ENCODE measurements around the gene PGAP1.
A peak's percentile ranks its signal among the peaks of the same experiment; 100 is the strongest.

Gene PGAP1

DNA sequence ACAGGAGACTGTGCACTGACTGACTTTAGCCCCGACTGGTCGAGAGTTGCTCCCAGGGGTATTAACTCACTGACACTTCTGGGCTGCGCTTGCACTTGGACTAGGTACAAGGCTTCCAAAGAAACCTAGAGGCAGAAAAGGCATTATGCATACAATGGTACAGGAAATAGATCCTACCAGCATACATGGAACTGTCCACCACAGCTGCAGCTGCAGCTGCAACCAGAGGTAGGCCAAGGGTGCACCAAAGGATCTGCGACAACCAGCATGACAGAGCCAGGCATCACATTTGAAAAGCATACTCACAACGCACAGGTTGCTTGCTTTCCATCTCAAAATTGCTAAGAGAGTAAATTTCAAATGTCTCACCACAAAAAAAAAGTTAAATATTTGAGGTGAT, 22.6 kb upstream of the PGAP1 start:
- no peak for DNase-seq

DNA sequence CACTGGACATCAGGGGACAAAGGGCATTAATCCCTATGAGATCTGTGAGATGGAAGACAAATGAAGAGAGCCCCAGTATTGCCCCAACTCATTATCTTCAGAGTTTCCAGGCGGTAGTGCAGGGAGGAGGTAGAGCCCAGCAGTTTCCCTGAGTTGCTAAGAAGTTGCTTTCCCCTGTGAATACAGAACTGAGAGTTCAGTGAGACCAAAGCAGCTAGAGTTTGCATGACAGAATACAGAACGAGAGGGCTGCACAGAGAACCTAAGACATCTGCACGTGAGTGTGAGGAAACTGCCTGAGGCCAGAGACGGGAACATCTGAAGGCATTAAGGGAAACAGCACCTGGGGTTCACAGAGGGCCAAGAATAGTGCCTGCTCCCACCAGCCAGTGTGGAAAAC, 18.1 kb upstream of the PGAP1 start:
- no peak for DNase-seq

DNA sequence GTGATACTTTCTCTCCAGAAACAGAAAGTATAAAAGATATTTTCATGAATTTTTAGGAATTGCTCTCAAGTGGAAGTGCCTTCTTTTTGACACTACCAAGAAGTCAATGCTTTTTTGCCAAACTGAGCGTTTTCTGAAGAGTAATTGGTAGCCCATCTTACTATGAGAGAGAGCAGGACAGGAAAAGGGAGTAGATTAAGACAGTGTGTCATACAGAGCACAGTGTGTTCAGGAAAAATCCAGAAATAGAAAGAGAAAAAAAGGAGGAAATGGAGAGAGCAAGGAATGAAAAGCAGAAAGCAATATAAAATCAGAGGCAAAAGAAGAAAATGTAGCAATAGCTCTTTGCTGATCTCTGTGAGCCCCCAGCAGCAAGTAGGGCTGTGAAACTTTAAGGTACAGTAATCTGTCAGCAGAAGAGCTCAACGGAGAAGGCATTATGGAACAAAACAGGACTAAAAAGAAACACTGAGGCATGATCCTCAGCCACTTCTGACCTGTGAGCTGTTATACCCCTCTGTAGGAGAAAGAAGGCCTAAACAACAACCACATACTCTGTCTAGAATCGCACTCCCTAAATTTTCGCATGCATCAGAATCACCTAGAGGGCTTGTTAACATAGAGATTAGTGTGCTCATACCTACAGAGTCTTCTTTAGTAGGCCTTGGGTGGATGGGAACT, 15.0 kb upstream of the PGAP1 start:
- no peak for DNase-seq

DNA sequence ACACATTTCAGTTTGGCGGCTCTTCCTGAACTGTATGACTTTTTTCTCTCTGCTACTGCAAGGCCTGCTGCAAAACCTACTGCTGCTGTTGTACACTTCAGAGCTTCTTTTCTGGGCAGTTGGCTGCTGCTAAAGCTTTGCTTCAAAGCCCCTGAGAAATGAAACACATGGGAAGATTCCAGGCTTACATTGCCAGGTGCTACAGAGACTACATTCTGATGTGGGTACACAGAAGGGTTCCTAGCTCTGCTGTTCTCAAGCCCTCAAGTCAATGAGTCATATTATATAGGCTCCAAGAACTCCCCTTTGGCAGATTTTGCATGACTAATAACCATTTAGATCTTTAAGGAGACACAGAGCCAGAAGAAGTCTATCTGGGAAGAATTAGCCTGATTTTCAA, 12.9 kb upstream of the PGAP1 start:
- no peak for DNase-seq

DNA sequence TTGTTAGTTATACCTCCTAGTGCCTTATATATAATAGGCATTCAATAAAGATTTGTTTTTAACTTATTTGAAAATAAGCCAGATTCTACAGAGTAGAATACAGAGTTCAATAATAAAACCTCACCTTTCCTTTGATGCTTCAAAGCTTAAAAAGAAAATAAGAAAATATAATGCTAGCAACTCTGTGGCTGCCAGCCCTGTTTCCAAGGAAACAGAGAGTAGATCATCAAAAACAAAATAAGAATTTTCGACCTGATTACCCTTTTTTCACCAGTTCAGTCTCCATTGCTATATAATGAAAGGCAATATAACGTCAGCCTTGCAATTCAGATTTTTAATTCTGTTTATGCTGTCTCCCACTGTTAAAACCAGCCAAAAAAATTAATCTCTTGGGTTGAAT, 8.9 kb upstream of the PGAP1 start:
- DNase-seq = no peak

DNA sequence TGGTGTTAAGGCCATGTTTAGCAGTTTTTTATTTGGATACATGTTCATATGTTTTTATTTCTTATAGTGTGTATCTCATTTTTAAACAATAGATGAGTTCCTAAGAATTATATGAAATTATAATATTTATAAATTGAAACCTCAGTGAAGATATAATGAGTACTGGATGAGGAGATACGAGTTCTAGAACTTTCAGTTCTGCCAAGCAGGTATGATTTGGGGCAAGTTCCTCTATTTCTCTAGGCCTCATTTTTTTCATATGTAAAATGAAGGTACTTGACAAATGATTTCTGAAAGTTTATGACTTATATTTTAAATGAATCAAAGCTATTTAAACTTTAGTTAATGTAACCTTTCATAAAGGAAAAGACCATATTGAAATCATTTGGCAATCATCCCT, 8.2 kb upstream of the PGAP1 start:
- no peak for DNase-seq

DNA sequence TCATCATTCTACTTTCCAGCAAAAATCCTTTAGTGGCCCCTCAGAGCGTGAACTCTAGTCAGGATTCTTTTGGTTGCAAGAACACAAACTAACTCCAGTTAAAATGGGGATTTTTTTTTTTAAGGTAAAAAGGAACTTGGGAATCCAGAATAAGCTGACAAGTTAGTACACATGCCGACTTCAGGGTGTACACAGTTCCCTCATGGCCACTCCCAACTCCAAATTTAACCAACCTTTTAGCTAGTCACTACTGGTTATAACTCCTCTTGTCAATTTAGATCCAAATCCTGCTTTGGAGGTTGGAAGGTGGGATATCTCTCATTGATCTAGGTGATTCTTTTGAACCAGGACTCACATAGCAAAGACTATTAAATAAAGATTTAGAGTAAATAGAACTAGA, 5.0 kb upstream of the PGAP1 start:
- DNase-seq = no peak

DNA sequence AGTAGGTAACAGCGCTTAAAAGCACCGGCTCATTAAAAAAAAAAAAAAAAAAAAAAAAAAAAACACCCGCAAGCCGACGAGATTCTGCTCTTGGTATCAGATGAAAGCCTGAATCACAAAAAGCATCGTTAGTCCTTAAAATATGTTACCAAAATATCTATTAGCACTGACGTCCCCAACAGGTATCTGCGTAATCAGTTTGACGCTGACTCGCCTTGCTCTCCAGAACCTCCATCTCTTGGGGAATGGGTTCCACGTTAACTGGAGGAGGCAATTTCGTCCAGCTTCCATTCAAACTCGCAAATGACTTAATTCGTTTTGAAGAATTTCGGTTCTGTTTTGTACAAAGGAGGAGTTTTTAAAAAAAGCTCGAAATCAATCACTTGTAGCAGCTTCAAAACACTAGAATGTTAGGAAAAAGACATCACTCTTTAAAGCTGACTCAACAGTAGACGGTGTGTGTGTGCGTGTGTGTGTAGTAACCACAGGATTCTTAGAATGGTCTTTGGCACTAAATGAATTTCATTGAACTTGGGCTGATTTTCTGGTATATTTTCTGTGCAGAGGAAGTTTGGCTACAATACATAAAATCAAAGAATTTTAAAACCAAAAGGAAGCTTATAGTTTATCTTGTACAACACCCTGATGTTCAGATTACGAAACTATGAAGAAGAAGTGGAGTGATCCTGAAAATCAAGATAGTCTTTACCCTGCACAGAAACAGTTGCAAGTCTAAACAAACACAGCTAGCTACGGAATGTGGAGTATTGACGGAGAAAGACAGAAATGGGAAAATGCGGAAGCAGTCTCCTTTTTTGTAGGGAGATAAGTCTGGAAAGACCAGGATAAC, 1.1 kb upstream of the PGAP1 start:
- peak; percentile 20 for DNase-seq

DNA sequence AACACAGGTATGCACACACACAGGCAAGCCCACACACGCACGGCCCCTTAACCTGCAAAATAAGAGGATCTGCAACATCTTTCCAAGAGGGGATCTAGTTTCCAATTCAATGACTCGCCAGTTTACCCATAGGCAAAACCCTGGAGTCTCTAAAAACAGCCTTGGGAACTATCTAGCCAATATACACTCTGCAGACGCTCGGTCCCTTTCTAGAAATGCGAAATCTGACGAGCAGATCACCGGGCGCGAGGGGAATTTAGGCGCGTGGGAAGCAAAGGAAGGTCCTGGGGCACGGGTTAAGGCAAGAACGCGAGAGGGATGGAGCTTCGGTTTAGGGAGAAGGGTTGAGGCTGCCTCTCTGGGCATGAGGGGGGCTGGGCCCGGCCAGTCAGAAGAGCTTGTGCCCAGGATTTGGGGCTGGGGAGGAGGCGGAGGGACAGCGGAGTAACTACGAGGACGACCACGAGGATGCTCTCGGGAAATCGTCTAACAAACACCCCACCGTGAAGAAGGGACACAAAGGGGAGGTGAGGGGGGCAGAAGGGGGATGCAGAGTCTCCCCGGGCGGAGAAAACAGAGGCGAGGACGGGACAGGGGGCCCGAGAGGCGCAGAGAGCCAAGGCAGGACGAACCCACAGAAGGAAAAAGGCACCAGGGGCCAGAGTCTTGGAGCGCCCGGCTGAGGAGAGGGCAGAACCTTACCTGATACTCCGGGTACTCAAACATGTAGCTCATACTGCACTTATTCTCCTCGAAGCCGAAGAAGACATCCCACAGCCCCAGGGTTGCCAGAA, 542 bp downstream of the PGAP1 start:
- DNase-seq = no peak

DNA sequence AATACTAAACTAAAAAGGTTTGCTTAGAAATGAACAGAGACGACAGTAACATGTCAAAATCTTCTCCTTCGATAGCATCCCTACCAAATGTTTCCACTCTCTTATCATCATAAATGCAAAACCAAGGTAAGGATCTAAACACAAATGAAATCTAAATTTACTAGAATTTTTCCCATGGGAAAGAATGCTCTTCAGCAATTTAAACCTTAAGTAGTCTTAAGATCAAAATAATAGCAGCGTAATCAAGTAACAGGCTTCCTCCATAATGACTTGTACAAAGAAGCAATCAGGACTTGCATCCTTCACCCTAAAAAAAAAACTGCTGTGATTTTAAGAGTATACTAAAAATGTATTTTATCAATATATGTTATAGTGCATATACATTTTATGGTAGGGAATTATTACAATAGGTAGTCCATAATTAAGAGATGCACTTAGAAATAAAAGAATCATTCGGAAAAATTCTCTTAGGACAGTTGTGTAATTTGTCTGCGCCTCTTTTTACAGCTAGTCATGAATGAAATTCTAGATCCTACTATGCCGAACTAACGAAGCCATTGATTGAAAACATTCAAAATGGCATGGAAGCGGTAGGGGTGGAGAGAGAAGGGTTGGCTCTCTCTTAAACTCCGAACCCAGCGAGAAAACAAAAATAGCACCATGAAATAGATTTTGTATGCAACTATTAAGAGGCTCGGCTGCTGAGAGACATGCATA, 1.3 kb downstream of the PGAP1 start:
- peak; percentile 81 for DNase-seq

DNA sequence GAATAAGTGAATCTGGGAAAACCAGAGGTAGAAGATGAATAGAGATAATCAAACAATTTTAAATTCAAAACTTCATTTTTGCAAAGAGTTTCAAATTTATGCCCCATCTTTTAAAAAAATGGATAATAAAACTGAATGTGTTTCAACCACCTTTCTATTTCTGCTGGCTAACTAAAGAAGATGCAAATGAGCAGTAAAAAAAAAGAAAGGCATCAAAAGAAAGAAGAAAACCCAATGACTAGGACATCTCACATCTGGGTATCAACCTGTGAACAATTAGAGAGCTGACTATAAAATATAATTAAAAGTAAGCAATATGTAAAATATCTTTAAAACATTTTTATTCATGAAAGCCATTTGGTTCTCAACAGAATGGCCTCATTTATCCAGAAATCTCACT, 2.5 kb downstream of the PGAP1 start:
- DNase-seq = no peak

DNA sequence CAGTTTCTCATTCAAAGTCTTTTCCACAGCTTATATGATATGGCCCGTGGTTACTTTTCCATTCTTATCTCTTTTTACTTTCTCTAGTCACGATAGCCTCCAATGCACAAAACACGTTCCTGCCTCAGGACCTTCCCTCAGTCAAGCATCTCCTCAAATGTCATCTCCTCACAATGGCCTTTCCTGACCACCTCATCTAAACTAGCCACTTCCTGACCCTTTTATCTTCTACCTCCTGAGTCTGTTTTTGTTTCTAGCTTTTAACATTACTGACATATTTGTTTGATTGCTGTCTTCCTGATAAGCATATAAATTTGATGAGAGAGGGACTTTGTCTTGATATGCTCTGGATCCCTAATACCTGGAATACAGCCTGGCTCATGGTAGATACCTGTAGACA, 7.6 kb downstream of the PGAP1 start:
- DNase-seq = no peak

DNA sequence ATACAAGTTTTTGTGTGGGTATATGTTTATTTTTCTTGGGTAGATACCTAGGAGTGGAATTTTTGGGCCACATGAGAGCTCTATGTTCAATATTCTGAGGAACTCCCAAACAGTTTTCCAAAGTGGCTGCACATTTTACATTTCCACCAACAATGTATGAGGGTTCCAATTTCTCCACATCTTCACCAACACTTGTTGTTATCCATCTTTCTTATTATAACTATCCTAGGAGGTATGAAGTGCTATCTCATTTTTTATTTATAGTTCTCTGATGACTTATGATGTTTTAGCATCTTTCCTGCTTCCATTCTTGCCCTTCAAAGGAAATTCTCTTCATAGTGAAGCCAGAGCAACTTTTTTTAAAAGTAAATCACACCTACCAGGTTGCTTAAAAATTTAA, 8.7 kb downstream of the PGAP1 start:
- no peak for DNase-seq

DNA sequence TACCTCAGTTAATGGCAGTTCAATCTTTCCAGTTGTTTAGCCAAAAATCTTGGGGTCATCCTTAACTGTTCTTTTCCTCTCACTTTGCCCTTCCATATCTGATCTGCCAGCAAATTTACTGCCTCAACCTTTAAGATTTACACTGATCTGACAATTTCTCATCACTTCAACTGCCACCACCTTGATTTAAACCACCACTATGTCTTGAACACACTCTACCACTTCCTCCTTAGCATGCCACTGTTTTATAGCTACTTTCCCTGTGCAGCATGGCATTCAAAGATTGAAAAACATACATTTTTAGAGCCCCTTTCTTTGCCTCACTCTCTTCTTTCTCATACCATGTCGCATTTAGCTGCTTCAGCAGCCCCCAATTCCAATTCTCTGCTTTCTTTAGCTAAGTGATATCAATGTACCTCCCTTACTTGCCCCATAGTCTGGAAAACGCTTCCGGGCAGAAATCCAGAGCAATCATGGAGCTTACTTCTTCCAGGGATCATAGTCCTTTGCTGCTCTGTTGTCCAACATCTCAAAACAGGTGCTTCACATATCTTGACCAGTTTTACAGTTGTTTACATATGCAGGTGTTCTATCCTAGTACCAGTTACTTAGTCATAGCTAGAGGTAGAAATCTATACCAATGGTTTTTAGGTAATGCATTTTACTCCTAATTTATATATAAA, 10.9 kb downstream of the PGAP1 start:
- no peak for DNase-seq

DNA sequence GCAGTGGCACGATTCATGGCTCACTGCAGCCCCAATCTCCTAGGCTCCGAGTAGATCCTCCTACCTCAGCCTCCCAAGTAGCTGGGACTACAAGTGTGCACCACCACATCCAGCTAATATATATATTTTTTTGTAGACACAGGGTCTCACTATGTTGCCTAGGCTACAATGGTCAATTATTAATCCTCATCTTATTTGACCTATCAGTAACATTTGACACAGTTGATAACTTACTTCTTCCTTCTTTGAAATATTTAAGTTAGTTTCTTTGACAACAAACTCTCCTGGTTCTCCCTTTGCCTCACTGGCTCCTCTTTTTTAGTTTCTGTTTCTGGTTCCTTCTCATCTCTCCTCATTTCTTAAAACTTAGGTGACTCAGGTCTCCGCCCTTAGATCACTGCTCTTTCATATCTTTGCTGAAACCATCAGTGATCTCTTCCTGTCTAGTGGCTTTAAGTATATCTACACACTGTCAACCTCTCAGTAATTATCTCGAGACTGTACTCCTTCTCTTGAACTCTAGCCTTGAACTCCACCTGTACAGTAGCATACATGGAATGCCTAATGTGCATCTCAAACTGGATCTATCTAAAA, 11.5 kb downstream of the PGAP1 start:
- no peak for DNase-seq

DNA sequence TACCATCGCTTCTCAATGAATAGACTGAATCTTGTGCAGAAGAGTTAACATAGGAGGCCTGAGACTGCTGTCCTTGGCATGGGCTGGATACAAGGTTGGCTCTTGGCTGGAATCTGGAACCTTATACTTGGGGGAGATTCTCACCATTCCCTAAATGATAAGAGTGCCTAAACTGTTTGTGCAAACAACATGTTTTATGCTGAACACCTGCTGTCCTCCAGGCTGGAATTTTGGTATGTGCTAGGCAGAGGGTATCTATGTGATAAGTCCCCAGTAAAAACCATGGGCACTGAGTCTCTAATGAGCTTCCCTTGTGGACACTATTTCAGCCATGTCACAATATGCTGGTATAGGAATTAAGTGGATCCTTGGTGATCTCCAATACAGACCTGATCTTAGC, 12.8 kb downstream of the PGAP1 start:
- DNase-seq = no peak

DNA sequence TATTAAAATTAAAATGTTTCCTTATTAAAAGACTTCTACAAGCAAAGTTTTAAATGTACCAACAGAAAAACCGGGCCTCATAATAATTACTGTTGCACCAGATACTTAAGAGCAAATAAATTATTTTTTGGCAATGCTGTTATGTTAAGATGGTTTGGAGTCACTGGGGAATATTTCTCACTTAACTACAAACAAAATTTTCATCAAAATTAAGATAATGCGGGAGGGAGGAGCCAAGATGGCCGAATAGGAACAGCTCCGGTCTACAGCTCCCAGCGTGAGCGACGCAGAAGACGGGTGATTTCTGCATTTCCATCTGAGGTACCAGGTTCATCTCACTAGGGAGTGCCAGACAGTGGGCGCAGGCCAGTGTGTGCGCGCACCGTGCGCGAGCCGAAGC, 21.1 kb downstream of the PGAP1 start:
- peak; percentile 13 for DNase-seq

DNA sequence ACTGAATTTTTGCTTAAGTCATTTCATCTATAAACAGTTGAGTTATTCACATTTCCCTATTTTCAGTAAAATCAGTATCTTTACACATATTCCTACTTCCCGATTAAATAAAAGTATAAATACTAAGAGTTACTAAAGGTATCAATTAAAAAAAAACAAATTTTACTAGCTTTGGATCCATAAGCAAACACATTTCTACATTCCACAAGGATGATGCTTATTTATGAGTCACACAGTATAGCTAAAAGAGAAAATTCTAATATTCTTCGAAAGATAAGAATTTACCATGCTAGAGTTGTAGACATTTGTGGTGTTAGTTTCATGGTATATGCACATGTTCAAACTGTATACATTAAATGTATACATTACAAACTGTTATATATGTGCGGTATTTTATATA, 23.7 kb downstream of the PGAP1 start:
- DNase-seq = no peak

DNA sequence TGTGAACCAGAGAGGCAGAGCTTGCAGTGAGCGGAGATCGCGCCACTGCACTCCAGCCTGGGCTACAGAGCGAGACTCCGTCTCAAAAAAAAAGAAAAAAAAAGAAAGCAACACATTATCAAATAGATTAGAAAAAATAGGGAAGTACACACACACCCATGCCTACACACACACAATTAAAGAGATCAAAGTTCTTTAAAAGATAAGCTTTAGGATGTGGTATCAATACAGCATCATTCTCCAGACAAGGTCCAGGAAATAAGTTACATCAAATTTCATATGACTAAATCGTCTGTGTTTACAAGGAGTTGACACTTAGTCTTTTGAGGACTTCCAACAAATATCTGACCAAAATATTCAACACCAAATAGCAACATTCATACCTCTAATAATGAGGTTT, 25.7 kb downstream of the PGAP1 start:
- DNase-seq = no peak

DNA sequence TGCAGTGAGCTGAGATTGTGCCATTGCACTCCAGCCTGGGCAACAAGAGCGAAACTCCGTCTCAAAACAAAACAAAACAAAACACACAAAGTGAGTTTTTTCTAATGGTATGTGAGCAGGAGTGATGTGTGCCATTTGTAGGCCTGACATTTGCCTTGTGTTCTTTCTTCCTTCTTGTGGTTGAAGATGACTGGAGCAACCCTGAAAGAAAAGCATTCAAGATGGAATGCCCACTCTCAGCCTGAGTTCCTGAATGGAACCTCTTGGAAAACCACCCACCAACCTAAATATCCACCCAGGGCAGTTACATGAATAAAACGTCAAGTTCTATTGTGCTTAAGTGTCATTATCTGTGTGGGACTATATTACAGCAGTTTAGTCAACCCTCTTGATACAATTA, 26.5 kb downstream of the PGAP1 start:
- no peak for DNase-seq

DNA sequence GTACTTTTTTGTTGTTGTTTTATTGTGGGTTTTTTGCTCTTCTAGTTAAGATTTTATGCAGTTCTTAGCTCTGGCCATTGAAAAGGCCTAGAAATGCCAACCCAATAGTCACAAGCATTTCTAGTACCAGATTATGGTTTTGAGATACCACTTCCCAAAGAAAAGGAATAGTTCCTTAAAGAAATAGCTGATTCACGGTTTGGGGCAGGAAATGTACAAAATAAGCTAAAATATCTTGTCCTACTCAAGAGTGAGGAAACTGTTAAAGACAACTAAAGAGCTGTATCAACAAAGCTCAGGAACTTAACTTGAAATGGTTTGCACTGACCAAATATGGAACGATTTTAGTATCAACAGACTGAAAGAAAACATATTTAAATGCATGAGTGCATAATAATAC, 35.4 kb downstream of the PGAP1 start:
- DNase-seq = no peak

DNA sequence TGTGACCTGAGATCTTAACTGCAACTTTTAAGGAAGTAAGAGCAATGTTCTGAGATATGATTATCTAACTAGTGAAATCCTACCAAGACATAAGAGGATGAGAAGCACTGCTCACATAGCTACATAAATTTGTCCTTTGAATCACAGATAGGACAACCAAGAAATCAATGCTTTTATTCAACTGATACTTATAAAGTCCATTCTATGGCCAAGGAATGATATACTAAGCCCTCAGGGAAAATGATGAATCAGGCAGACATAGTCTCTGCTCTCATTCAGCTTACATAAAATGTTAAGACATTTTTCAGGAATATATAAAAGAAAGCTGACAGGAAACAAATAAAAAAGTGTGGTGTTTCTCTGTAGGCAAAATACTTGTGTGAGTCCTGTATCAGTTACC, 39.1 kb downstream of the PGAP1 start:
- DNase-seq = no peak
